GM19025 (cell line): Measurements from ENCODE around the gene VAV2.

Experiments
- ATAC-seq: cut with Tn5 transposase; IDR thresholded peaks from one replicate; pipeline ENCODE4 v1.9.1; 2021; ENCODE audit warnings: mild to moderate bottlenecking, low read depth, moderate library complexity; ENCODE audit not compliant: unreplicated experiment

The VAV2 gene

DNA sequence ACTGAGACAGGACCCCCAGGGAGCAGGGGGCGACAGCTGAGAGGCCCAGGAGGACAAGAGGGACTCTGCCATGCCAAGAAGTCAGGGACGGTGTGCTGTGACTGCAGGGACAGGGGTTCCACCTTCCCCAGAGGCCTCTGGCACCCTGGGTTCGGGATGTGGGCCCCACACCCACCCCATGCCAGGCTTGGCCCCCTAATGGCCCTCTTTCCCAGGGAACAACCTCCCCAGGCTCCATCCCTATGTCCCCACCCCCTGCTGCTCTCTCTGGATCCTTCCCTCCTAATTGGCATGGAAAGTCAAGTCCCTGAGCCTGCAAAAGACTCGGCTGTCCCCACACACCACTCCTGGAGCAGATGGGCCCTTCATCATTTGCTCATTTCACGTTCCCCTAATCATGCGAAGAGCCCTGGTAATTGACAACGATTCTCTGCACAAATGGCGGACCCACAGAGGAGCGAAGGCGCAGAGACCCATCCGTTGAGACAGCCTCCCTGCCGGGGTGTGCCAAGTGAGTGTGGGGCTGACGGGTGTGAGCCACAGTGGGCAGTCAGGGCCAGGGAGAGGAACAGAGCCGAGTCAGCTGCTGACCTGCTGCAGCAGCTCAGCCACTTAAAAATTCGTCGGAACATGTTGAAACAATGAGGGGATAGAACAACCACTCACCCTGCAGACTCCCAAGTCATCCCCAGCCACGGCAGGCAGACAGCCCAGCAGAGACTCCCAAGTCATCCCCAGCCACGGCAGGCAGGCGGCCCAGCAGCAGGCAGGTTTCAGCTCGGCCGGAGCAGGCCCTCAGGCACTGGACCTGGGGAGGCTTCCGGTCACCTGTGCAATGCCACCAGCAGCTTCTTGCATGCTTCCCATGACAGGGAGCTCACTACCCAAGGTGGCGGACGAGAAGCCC, 109.0 kb downstream of the VAV2 start:
- ATAC-seq = no peak

- ATAC-seq = no peak
Measured at GRCh38 chr9:133881671-133882381, 110.3 kb downstream of the VAV2 start.

- no peak for ATAC-seq
Measured at GRCh38 chr9:133880851-133881661, 111.1 kb downstream of the VAV2 start.

- no peak for ATAC-seq
Measured at GRCh38 chr9:133880136-133880535, 112.0 kb downstream of the VAV2 start.

GRCh38 chr9:133879615-133880014, 112.5 kb downstream of the VAV2 start:
- no peak for ATAC-seq

DNA sequence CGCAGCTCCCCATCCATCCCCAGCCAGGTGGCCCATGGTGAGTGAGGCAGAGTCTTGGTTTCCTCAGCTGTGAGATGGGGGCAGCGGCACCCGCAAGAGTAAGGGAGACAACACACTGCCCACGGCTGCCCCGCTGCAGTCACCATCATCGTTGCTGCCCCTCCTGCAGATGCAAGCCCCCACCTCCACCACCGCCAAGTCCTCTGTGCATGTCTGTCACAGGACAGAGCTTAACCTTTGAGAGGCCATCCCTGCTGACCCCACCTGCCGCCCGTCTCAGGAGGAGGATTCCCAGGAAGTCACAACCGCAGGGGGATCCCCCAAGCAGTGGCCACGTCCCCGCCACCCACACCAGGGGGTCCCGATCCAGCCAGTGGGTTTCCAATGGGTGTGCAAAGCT, 113.7 kb downstream of the VAV2 start:
- no peak for ATAC-seq

GRCh38 chr9:133877967-133878366, 114.2 kb downstream of the VAV2 start:
- no peak for ATAC-seq

GRCh38 chr9:133877327-133877726, 114.8 kb downstream of the VAV2 start:
- ATAC-seq = no peak

GRCh38 chr9:133876836-133877235, 115.3 kb downstream of the VAV2 start:
- ATAC-seq = no peak

- ATAC-seq = no peak
Measured at GRCh38 chr9:133876144-133876543, 116.0 kb downstream of the VAV2 start.

GRCh38 chr9:133875131-133875530, 117.0 kb downstream of the VAV2 start:
- ATAC-seq = no peak

DNA sequence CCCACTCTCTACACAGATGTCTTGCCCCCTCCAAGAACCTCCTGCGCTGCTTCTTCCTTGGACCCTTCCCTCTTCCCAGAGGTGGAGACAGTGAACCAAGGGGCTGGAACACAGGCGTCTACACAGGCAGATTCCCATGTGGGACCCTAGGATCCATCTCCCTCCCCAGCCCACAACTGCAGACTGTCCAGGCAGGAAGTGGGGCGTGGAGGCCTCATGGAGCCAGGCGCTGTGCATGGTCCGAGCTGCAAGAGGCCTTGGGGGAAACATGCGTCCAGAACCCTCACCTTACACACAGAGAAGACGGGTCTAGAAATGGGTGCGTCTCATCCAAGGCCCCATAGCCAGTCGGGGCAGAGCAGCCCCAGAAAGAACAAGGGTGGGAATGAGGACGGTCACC, 117.5 kb downstream of the VAV2 start:
- ATAC-seq = no peak

DNA sequence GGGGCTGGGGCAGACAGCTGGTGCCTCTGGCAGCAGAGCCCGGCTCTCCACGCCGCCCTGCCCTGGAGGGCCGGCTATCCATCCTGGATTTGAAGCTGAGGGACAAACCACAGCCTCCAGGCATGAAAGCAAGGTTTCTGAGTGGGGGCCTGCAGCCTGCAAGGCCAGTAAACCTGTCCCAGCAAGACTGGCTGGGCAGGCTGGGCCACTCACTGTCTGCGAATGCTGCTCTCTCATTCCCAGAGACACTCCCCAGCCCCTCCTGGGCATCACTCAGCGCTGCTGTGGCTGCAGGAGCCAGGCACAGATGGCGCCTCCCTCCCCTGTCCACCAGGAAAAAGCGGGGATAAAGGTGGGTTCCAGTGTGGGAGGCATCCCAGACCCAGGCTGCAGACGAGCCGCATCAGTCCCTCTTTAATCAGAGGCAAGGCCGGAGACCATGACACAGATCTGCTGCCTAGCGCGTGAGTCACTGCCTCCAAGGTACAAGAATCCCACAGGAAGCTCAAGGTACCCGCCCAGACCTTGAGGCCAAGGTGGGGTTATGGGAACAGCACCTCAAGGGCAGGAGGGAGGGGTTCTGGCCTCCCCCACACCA, 118.0 kb downstream of the VAV2 start:
- ATAC-seq = no peak

DNA sequence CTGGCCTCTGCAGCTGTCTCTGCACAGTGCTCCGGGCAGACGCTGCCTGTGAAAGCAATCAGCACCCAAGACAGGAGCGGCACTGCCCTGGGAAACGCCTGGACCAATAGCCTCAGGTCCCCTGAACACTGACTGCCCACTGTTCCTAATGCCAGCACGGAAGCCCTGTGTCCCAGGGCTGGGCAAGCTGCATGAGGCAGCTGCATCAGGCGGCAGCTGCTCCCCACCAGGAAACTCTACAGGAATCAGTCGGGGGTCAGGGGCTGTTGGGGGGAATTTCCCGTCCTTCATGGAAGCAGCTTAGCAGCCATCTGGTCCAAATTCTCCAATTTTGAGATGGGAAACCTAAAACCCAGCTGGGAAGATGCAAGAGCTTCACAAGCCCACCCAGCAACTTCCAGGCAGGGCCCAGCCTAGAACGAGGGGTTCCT, 118.6 kb downstream of the VAV2 start:
- ATAC-seq = no peak

GRCh38 chr9:133873009-133873408, 119.1 kb downstream of the VAV2 start:
- no peak for ATAC-seq

GRCh38 chr9:133870598-133871595, 121.2 kb downstream of the VAV2 start:
- no peak for ATAC-seq

- ATAC-seq = no peak
Measured at GRCh38 chr9:133869674-133870405, 122.3 kb downstream of the VAV2 start.

- no peak for ATAC-seq
Measured at GRCh38 chr9:133868203-133868602, 123.9 kb downstream of the VAV2 start.

DNA sequence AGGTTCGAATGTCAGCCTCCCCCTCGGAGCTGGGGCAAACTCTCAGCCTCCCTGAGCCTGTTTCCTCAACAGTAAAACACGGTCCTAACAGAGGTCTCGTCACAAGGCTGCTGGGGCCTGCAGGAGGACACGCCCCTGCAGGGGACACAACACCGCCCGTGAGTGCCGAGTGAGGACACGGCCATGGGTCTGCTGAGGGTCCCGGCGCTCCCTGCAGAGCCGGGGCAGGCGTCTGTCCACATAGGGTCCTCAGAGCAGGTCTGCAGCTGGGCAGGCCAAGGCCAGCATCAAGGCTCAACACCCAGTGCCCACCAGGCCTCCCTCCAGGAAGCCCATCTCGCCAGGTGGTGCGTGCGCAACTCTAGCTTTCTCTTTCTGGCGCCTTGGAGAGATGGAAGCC, 125.2 kb downstream of the VAV2 start:
- no peak for ATAC-seq
